ENCODE data around the gene TNS3. TPM values are rescaled to one million over a fixed set of nuclear protein-coding genes. Genes with fewer than 3 reads are reported as not detected.

Gene TNS3
- total RNA-seq, 1 donor from 2014 or later = 89.8 TPM

GRCh38 chr7:47506382-47507339 is 75.2 kb downstream of the TNS3 start:
- intact Hi-C loops (cut with DNase I) = loop anchor here (2.0 kb wide), 1 partner anchor 24 kb away; no protein-coding TSS in a partner anchor
- TF ChIP-seq, protein P1, sequence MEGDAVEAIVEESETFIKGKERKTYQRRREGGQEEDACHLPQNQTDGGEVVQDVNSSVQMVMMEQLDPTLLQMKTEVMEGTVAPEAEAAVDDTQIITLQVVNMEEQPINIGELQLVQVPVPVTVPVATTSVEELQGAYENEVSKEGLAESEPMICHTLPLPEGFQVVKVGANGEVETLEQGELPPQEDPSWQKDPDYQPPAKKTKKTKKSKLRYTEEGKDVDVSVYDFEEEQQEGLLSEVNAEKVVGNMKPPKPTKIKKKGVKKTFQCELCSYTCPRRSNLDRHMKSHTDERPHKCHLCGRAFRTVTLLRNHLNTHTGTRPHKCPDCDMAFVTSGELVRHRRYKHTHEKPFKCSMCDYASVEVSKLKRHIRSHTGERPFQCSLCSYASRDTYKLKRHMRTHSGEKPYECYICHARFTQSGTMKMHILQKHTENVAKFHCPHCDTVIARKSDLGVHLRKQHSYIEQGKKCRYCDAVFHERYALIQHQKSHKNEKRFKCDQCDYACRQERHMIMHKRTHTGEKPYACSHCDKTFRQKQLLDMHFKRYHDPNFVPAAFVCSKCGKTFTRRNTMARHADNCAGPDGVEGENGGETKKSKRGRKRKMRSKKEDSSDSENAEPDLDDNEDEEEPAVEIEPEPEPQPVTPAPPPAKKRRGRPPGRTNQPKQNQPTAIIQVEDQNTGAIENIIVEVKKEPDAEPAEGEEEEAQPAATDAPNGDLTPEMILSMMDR (IDR thresholded peaks at IDR 0.05) = peak in 1 of 3 experiments; percentile 17
- no peak for DNase-seq (ENCODE audit: low spot score in 2 of 2)
- Histone ChIP-seq H3K36me3 (no peaks in the 10 kb centered on the region), H3K27me3 (no peaks in the 10 kb centered on the region), H3K9me3 (no peaks in the 10 kb centered on the region), H3K4me3 (no peak overlapping the region), H3K27ac (no peak overlapping the region), H3K4me1 (peaks cover 13 to 37% of the 10 kb centered on the region in 2 donors)

GRCh38 chr7:47505312-47506007 is 76.5 kb downstream of the TNS3 start:
- Histone ChIP-seq H3K27me3 (no peaks in the 10 kb centered on the region), H3K36me3 (no peaks in the 10 kb centered on the region), H3K4me1 (peaks cover 13 to 46% of the 10 kb centered on the region in 2 donors), H3K9me3 (no peaks in the 10 kb centered on the region), H3K27ac (no peak overlapping the region), H3K4me3 (no peak overlapping the region)
- intact Hi-C loops (cut with DNase I) = loop anchor here (2.0 kb wide), 1 partner anchor 23 kb away; no protein-coding TSS in a partner anchor
- DNase-seq (ENCODE audit: low spot score in 2 of 2) = no peak
- TF ChIP-seq, protein P1 (IDR thresholded peaks at IDR 0.05) = no peak

GRCh38 chr7:47504551-47505311 is 77.2 kb downstream of the TNS3 start:
- no peaks in the 10 kb centered on the region for H3K27me3 ChIP-seq
- no peak overlapping the region for H3K27ac ChIP-seq
- H3K4me3 ChIP-seq = no peak overlapping the region
- intact Hi-C loops (cut with DNase I) = no loop called here
- H3K4me1 ChIP-seq = peaks cover 13 to 54% of the 10 kb centered on the region in 2 donors
- H3K36me3 ChIP-seq = no peaks in the 10 kb centered on the region
- H3K9me3 ChIP-seq = no peaks in the 10 kb centered on the region
- no peak for DNase-seq (ENCODE audit: low spot score in 2 of 2)
- TF ChIP-seq, protein P1 (IDR thresholded peaks at IDR 0.05) = no peak

DNA sequence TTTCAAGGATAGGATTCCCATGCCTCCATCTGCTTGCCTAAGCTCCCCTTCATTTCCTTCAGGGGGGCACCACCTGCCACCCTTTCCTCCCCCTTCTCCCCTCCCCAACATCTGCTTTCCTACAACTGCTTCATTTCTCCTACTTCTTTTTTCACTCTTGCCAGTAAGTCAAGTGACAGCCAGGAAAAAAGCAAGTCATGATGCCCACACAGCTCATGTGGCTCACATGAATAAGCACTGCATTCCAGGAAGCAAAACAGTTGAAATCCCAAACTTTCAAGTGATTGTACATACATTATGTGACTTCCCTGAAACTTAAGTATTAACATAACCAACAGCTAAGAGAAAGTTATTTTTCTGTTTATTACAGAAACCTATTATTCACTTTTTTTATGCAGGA is 78.6 kb downstream of the TNS3 start:
- H3K36me3 ChIP-seq = no peaks in the 10 kb centered on the region
- TF ChIP-seq, protein P1 (IDR thresholded peaks at IDR 0.05) = no peak
- H3K27me3 ChIP-seq = no peaks in the 10 kb centered on the region
- no peak for DNase-seq (ENCODE audit: low spot score in 2 of 2)
- intact Hi-C loops (cut with DNase I) = no loop called here
- H3K27ac ChIP-seq = no peak overlapping the region
- H3K4me3 ChIP-seq = no peak overlapping the region
- peaks cover 13 to 59% of the 10 kb centered on the region in 2 donors for H3K4me1 ChIP-seq
- H3K9me3 ChIP-seq = no peaks in the 10 kb centered on the region

DNA sequence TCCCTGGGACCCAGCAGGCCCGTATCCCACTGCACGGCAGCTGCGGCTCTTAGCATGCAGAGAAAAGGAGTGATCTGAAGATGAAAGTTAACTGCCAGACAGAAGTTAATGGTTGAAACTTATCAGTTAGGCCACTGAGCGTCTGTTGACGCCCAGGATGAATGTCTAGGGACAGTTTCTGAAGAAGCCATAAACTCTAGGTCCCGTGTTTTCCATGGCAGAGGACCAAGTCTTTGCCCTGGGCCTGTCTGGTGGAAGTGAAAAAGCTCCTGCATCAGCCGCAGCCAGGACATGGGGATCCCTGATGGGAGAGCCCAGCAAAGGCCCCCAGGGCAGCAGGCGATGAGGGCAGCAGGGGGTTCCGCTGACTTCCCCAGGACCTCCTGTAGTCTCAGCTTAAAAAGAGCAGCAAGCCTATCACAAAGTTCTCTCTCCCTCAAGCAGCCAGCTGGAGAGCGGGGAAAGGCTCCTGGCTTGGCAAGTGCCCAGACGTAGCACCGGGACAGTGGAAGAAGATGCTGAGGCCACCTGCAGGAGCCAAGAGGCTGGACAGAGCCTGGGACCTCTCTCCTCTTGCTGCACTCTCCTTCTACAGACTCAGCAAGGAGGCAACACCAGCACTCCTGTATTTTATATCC is 79.6 kb downstream of the TNS3 start:
- H3K4me3 ChIP-seq = no peak overlapping the region
- H3K36me3 ChIP-seq = no peaks in the 10 kb centered on the region
- no peaks in the 10 kb centered on the region for H3K27me3 ChIP-seq
- no peaks in the 10 kb centered on the region for H3K9me3 ChIP-seq
- TF ChIP-seq, protein P1 (IDR thresholded peaks at IDR 0.05) = no peak
- DNase-seq (ENCODE audit: low spot score in 2 of 2) = no peak
- no peak overlapping the region for H3K27ac ChIP-seq
- peaks cover 13 to 62% of the 10 kb centered on the region in 2 donors for H3K4me1 ChIP-seq
- intact Hi-C loops (cut with DNase I) = no loop called here

All from ascending aorta (tissue), 2 donors.